ENCODE results near the gene CEACAM20.
"Not testable (repeated sequence)": the region's sequence is repeated elsewhere in the genome, so short reads cannot be mapped to it uniquely, and the experiment has no call there.

The CEACAM20 gene

DNA sequence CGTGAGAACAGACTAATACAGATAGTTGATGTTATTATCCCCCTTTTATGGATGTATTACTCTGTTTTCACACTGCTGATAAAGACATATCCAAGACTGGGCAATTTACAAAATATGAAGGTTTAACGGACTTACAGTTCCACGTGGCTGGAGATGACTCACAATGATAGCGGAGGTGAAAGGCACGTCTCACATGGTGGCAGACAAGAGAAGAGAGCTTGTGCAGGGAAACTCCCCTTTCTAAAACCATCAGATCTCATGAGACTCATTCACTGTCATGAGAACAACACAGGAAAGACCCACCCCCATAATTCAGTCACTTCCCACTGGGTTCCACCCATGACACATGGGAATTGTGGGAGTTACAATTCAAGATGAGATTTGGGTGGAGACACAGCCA, 60.7 kb downstream of the CEACAM20 start:
- not testable (repeated sequence) for DNase-seq

DNA sequence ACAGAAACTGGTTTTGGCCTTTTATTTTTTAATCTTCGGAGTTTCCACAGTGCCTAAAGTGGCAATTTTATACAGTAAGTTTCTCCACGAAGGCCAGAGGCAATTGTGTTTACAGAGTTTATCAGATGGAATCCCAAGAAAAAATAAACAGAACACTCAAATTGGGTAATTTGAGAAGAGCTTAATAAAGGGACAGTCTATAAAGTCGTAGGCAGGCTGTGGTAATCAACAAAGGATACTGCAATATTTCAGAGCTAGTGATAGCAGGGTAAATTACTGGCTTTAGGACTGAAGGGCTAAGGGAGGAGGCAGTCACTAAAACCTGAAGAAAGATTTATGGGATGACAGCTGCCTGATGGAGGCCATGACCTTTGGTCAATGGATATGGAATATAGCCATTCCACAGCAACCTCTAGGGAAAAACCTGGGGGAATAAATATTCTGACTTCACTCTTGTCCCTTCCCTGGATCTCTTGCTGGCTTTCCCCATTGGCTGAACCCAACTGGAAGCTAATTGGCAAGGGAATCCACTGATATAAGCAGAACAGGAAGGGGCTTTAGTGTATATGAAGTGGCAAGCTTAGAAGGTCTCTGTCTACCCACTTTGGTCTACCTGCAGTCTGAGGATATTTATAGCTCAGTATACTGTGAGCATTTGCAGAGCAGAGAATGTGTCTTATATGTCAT, 66.7 kb downstream of the CEACAM20 start:
- not testable (repeated sequence) for DNase-seq
